Globus pallidus (tissue), 1 donor: Measurements from ENCODE around the gene NOS1AP.
A peak's percentile ranks its signal among the peaks of the same experiment; 100 is the strongest.

ENCODE experiments used
- DNase-seq: peaks from one replicate; pipeline ENCODE4 v3.0.0-alpha.2; 2015; ENCODE audit warnings: low spot score

NOS1AP gene

GRCh38 chr1:162256287-162256686 is 186.8 kb downstream of the NOS1AP start:
- DNase-seq: no peak

GRCh38 chr1:162258394-162258793 is 188.9 kb downstream of the NOS1AP start:
- no peak for DNase-seq

GRCh38 chr1:162259894-162260455 is 190.5 kb downstream of the NOS1AP start:
- DNase-seq: no peak

GRCh38 chr1:162264108-162264507 is 194.6 kb downstream of the NOS1AP start:
- no peak for DNase-seq

GRCh38 chr1:162265983-162266382 is 196.5 kb downstream of the NOS1AP start:
- DNase-seq: no peak

- DNase-seq: no peak
Measured at GRCh38 chr1:162270016-162270770, 200.7 kb downstream of the NOS1AP start.

- no peak for DNase-seq
Measured at GRCh38 chr1:162271972-162272371, 202.5 kb downstream of the NOS1AP start.

- DNase-seq: no peak
Measured at GRCh38 chr1:162272419-162272818, 202.9 kb downstream of the NOS1AP start.

- DNase-seq: no peak
Measured at GRCh38 chr1:162275622-162276175, 206.2 kb downstream of the NOS1AP start.

- peak; percentile 26 for DNase-seq
Measured at GRCh38 chr1:162276493-162276892, 207.0 kb downstream of the NOS1AP start.

- DNase-seq: no peak
Measured at GRCh38 chr1:162279136-162279498, 209.6 kb downstream of the NOS1AP start.

- DNase-seq: no peak
Measured at GRCh38 chr1:162281426-162281825, 211.9 kb downstream of the NOS1AP start.

GRCh38 chr1:162283657-162284056 is 214.2 kb downstream of the NOS1AP start:
- peak; percentile 10 for DNase-seq

GRCh38 chr1:162284206-162284955 is 214.9 kb downstream of the NOS1AP start:
- DNase-seq: no peak

- no peak for DNase-seq
Measured at GRCh38 chr1:162285149-162285561, 215.7 kb downstream of the NOS1AP start.

- DNase-seq: no peak
Measured at GRCh38 chr1:162291000-162291399, 221.5 kb downstream of the NOS1AP start.

- no peak for DNase-seq
Measured at GRCh38 chr1:162292422-162292849, 222.9 kb downstream of the NOS1AP start.

GRCh38 chr1:162293073-162293692 is 223.7 kb downstream of the NOS1AP start:
- DNase-seq: no peak

GRCh38 chr1:162294015-162294414 is 224.5 kb downstream of the NOS1AP start:
- no peak for DNase-seq

GRCh38 chr1:162297208-162297607 is 227.7 kb downstream of the NOS1AP start:
- no peak for DNase-seq

GRCh38 chr1:162298266-162298665 is 228.8 kb downstream of the NOS1AP start:
- DNase-seq: no peak

GRCh38 chr1:162299018-162299417 is 229.5 kb downstream of the NOS1AP start:
- DNase-seq: no peak
